GM10248 (cell line): Measurements from ENCODE around the gene ATP11A.
"Not testable (repeated sequence)": the region's sequence is repeated elsewhere in the genome, so short reads cannot be mapped to it uniquely, and the experiment has no call there.

ENCODE experiments used
- CTCF ChIA-PET: fragments of 300-600 bp; sonication (Branson Sonifier 250); formaldehyde crosslinking; extraction: SDS; loops from one replicate; lab custom pipeline; 2021; ENCODE audit warnings: antibody characterized with exemption; lab: Yijun Ruan, JAX
- POLR2A ChIA-PET: fragments of 350-650 bp; sonication (Branson Sonifier 250); formaldehyde crosslinking; extraction: SDS; loops from one replicate; lab custom pipeline; 2020; ENCODE audit warnings: antibody characterized with exemption; lab: Yijun Ruan, JAX
- DNase-seq: peaks from one replicate; pipeline ENCODE4 v3.0.0; 2012; ENCODE audit errors: extremely low spot score
- CTCF ChIP-seq: IDR thresholded peaks from 2 replicates; pipeline ENCODE4 v1.5.1; 2012; ENCODE audit warnings: mild to moderate bottlenecking, low read depth; ENCODE audit errors: extremely low read depth, missing control alignments, control extremely low read depth

Gene ATP11A

GRCh38 chr13:112882555-112883024, 192.8 kb downstream of the ATP11A start:
- DNase-seq = no peak
- CTCF ChIA-PET = interaction anchor here (1.6 kb wide), 1 partner anchor 10 kb away, joined by 3 read pairs; no protein-coding TSS in a partner anchor
- POLR2A ChIA-PET = no interaction called here

GRCh38 chr13:112883241-112883945, 193.6 kb downstream of the ATP11A start:
- CTCF ChIA-PET = interaction anchor here (1.0 to 1.8 kb wide), 3 partner anchors 9 to 224 kb away, joined by 3 to 7 read pairs (median 3); no protein-coding TSS in a partner anchor
- DNase-seq = no peak
- POLR2A ChIA-PET = no interaction called here
- TF ChIP-seq CTCF = no peak

More at GRCh38 chr13:112882555-112883024, 192.8 kb downstream of the ATP11A start:
- TF ChIP-seq CTCF = no peak

- POLR2A ChIA-PET, DNase-seq: not testable (repeated sequence)
- CTCF ChIA-PET = interaction anchor here (1.0 to 3.4 kb wide), 3 partner anchors 10 to 245 kb away, joined by 3 to 20 read pairs (median 7); no protein-coding TSS in a partner anchor
Observed at GRCh38 chr13:112884700-112885099, 194.9 kb downstream of the ATP11A start.

GRCh38 chr13:112885242-112885781, 195.5 kb downstream of the ATP11A start:
- POLR2A ChIA-PET = no interaction called here
- CTCF ChIA-PET = interaction anchor here (1.0 to 3.4 kb wide), 2 partner anchors 11 to 246 kb away, joined by 3 to 20 read pairs; no protein-coding TSS in a partner anchor
- DNase-seq = no peak
- TF ChIP-seq CTCF = no peak

- ChIA-PET CTCF (interaction anchor here (1.0 to 3.4 kb wide), 3 partner anchors 11 to 246 kb away, joined by 3 to 20 read pairs (median 3); no protein-coding TSS in a partner anchor), POLR2A (no interaction called here)
- TF ChIP-seq CTCF = no peak
- DNase-seq = no peak
Observed at GRCh38 chr13:112885782-112886268, 196.0 kb downstream of the ATP11A start.

- no peak for TF ChIP-seq CTCF
- POLR2A ChIA-PET = no interaction called here
- CTCF ChIA-PET = interaction anchor here (1.1 to 3.4 kb wide), 2 partner anchors 13 to 246 kb away, joined by 3 to 20 read pairs; no protein-coding TSS in a partner anchor
- DNase-seq = no peak
Observed at GRCh38 chr13:112887151-112887550, 197.3 kb downstream of the ATP11A start.
